K562 (cell line): Measurements from ENCODE around the gene OOSP3. TPM values are rescaled to one million over a fixed set of nuclear protein-coding genes. Genes with fewer than 3 reads are reported as not detected.

Experiments used
- PHB ChIP-seq: fragments of 250-450 bp; sonication (Bioruptor Pico); IDR thresholded peaks from 2 replicates; pipeline ENCODE4 v1.5.0; 2021
- REST ChIP-seq, 2 experiments: fragments of 450-650 bp; formaldehyde crosslinking in 1 of 2; IDR thresholded peaks; 2 replicates each; pipeline versions ENCODE4 v1.4.0 to v1.6.1; 2014 to 2020; ENCODE audit warnings: mild to moderate bottlenecking in 2 of 2, borderline replicate concordance in 1 of 2, low read depth in 1 of 2
- SNIP1 ChIP-seq: fragments of 450-650 bp; IDR thresholded peaks from 2 replicates; pipeline ENCODE4 v1.7.1; 2017; ENCODE audit warnings: low read depth, mild to moderate bottlenecking
- polyA plus RNA-seq, 8 experiments: library from polyadenylated mRNA; depleted of rRNA in 4 of 8; stranded (reverse) in 5 of 8; unstranded in 3 of 8; fragments of >200 nt; fragmentation: Nextera tagmentation in 2 of 8; fragmentation: Illumina TruSeq in 1 of 8; extraction: Ambion mirVana in 2 of 8; extraction: Trizol in 1 of 8; gene quantifications; 2 replicates each; pipeline versions ENCODE4 v1.2.1 to v1.2.3, GENCODE V29; 2011 to 2014; ENCODE audit warnings: inconsistent platforms in 1 of 8, missing spikeins in 1 of 8
- total RNA-seq, 7 experiments: library from RNA; depleted of rRNA in 6 of 7; stranded (reverse); fragments of >200 nt in 6 of 7; fragmentation: Illumina TruSeq in 2 of 7; extraction: Trizol in 2 of 7; gene quantifications; 2 replicates each; pipeline versions ENCODE4 v1.2.1 to v1.2.3, GENCODE V29; 2011 to 2021; ENCODE audit warnings: low replicate concordance in 1 of 7

The OOSP3 gene
- total and polyA plus RNA-seq, 9 of the 15 experiments (the other 6 are each of a cell fraction or from before 2014, with no cell fraction given) = 0.09 to 0.32 (median 0.15) TPM; not detected in 6

- TF ChIP-seq REST (IDR thresholded peaks at IDR 0.05; ENCODE audit: borderline replicate concordance) (peak; percentile 81), REST (CRISPR knock-in tag; IDR thresholded peaks at IDR 0.05; ENCODE audit: low read depth) (no peak), PHB (CRISPR knock-in tag) (no peak), SNIP1 (no peak)
- TF ChIP-seq, all 486 proteins: peak for 17
These were observed 40.5 kb downstream of the OOSP3 start (continued) for GRCh38 chr11:59918987-59919589.
